Activated gamma-delta T cell (primary cell): ENCODE results near the gene EFNB2.

Experiments
- DNase-seq: peaks from one replicate; lab custom pipeline; 2025; lab: John Stamatoyannopoulos, UW

EFNB2 gene

GRCh38 chr13:106525865-106526264 lies 9.6 kb downstream of the EFNB2 start:
- DNase-seq, result no peak

DNA sequence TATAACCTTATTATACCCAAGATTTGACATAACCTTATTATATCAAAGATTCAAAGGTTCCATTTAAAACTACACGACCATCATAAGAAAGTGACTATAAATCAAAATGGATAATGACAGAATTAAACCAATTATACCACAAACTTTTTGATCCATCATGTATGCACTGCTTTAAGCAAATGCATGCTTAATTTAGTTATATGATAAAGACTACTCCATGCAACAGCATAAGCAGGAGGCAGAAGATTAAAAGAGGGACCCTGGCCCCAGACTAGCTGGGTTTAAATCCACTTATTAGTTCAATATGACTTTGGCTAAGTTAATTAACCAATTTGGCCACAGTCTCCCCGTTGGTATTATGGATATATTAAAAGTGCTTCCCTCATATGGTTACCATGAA lies 11.4 kb downstream of the EFNB2 start:
- no peak for DNase-seq

DNA sequence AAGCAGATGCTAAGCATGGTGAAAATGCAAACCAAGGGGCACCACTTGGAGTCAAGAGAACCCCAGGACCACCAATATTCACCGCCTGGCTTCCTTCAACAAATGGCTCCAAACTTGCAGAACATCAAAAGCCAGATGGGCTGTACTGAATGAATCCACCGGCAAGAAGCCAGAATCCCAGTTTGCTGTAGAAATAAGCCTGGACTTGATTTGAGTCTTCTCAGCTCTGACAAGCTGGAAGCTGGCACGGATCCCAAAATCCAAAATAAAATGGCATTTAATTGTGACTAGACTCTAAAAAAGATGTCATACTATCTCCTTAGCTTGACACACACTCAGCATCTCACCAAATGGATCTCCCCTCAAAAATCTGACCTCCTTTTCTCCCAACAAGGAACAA lies 11.9 kb downstream of the EFNB2 start:
- no peak for DNase-seq

DNA sequence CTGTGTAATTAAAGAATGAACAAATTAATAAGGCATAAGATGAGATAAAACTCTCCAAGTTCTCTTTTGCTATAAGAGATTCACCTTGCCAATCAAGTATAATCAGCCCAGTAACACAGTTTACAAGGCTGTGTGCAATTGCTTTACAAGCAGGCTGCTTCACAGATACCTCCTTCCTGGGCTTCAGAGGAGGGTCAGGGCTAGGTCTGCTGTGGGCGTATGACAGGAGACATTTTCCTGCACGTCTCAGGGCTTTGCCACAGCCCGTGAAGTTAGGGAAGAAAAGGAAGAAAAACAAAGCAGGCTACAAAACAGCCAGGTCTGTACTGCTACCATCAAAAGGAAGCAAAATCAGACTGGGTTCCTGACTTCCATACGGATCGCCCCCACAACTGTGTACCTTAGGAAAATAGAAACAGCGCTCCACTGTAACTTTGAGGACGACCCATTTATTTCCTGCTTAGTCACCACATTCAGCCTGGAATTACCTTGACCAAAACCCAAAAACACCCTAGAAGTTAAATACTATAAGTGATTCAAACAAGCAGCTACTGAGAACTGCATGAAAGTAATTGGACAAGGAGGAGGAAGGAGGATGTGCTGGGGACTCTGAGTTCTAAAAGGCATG lies 12.4 kb downstream of the EFNB2 start:
- DNase-seq, result no peak

GRCh38 chr13:106522112-106522705 lies 13.3 kb downstream of the EFNB2 start:
- DNase-seq, result no peak

GRCh38 chr13:106521095-106521799 lies 14.2 kb downstream of the EFNB2 start:
- DNase-seq, result no peak

DNA sequence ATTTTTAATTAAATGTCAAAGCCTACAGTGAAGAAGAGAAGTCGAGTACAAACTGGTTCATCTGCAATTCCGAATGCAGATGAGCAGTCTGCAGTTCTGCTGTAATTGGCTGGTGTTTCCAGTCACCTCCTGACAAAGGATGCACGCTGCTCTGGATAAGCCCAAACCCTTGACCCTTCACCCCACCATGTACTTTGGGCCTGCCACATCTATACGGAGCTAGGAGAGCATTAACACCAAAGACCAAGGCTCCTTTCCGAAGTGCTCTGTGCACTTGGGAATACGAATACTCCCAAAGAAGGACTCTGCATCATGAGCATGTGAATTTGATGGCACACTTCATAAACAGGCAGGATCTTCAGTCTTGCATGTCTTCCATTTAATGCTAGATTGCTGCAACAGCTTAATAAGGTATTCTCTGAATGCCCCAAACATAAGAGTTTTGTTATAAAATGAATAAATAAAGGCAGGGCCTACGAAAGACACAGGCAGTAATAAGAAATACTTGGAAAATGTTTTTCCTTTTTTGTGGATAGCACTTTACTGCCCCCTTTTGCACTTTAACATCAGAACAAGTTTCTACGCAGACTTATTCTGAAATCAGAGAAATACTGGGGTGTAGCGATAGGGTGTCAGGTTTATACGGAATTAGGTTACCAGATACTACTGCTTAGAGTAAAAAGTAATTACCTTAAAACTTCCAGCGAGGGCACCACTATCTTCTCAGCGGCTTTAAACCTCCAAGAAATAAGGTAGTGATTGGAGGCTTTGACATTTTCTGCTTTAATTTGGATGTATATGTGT lies 15.0 kb downstream of the EFNB2 start:
- no peak for DNase-seq

GRCh38 chr13:106518512-106518911 lies 16.9 kb downstream of the EFNB2 start:
- no peak for DNase-seq

- no peak for DNase-seq
These were observed 18.2 kb downstream of the EFNB2 start for GRCh38 chr13:106517109-106517847.

- DNase-seq, result no peak
These were observed 19.7 kb downstream of the EFNB2 start for GRCh38 chr13:106515635-106516254.

GRCh38 chr13:106514928-106515634 lies 20.4 kb downstream of the EFNB2 start:
- no peak for DNase-seq

DNA sequence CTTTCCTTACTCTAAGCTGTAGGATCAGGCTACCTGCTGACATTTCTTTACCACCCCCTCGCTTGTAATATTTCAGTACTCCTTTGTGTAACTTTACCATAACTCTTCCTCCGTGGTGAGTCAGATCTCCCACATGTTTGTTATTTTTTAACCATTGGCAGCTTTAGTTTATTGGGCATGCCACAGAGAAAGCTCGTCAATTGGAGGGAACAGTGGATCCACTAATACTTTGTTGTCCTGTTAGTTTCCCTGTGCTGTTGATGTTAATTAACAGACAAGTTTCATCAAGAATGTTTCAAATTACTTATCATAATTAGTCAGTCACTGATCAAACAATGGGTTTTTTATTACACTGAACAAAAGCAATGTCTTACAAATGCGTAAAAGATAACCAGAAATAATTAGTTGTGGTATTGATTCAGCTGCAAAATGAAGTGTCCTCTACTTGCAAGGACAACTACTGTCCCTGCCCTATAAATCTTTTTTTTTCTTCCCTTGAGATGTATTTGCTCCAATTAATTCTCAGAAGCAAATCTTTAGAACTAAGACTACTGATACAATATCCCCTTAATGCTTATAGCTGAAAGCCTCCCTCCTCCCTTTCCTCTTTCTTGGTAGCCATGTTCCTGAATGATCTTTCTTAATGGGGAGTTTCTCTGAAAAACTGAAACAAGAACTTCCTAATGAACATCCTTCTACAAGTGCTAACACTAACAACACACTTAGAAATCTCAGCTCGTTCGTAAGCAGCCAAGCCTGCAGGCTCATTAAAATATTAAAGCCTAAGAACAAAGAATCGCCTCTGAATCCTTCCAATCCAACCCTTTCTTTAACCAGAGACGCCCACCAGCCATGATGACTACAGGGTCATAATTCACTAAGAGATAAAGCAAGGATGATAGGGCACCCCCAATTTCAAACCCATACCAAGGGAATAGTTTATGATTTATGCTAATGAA lies 22.2 kb downstream of the EFNB2 start:
- no peak for DNase-seq

- DNase-seq, result no peak
These were observed 27.7 kb downstream of the EFNB2 start for GRCh38 chr13:106507560-106508274.

DNA sequence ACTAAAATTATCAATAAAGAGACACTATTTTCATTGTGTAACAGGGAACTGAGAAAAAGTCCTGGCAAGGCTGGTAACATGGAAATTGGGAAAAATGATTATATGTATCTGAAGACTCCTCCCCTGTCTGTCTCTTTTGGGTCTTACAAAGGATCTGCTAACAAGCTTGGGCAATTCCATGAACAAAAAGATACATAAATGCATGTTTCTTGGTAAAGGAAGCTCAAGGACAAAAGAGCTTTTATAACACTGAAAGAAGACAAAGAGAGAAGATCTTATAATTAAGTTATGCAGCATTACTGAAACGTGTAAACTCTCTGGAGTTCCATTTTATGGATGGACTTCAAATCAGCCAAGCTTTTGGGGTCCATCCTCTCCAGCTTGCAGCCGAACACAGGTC lies 29.2 kb downstream of the EFNB2 start:
- DNase-seq, result no peak

- DNase-seq, result no peak
These were observed 29.7 kb downstream of the EFNB2 start for GRCh38 chr13:106505732-106506131.

DNA sequence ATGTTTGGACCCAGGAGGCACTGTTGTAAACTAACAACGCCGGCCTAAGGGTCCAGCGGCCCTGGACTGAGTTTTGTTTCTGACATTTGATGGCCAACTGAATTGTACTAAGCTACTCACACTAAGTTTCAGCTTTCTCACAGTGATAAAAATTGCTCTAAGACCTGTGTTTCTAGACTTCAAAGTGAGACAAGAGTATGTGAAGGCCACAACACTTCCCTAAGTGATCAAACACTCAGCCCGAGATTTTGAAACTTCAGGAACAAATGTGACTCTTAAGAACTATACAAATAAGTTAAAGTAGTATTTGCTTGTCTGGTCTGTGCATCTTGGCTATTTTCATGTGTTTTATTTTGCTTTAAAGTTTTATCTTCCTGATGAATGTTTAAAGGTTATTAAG lies 30.2 kb downstream of the EFNB2 start:
- no peak for DNase-seq

DNA sequence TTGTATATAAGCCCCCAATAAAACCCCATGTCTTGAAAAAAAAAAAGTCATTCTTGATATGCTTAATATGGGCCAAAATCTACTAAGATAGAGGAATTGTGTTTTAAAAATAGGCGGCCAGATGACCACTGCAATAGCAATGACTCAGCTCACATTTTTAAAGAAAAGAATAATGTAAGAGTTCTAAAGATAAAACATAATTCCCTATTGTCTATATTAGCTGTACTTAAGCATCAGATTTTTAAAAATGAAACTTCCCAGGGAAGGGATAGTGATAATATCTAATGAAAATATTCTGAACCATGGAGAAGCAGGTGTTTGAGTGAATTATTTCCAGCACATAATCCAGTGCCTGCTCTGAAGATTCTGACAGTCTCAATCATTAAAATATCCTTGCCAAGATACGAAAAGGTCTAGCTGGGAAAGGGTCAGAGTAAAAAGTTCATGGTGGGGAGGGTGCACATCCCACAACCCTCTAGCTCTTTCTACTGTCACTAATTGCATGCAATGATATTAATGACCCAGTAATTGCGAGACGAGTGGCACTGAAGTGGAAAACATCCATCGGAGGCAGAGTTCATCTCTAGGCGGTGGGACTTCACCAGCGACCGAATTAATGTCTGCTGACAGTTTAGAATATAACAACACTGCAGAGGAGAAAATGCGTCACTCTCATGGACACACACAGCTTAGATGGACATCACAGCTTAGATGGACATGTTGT lies 31.6 kb downstream of the EFNB2 start:
- DNase-seq, result no peak

- no peak for DNase-seq
These were observed 32.2 kb downstream of the EFNB2 start for GRCh38 chr13:106503272-106503671.
